Mesenchymal stem cell (in vitro differentiated cells and primary cell): ENCODE data around the gene CENPC.
A peak's percentile ranks its signal among the peaks of the same experiment; 100 is the strongest.

ENCODE experiments used
- DNase-seq: peaks from one replicate; pipeline ENCODE4 v3.0.0-alpha.2; 2013
- H2AFZ ChIP-seq: one replicate; pipeline ENCODE4 v1.6.1; 2013; ENCODE audit warnings: low read depth, mild to moderate bottlenecking, control low read depth, inconsistent platforms, low read length, moderate library complexity
- H2AK5ac ChIP-seq: 2 replicates; pipeline ENCODE4 v1.6.1; 2013; ENCODE audit warnings: low read length, moderate library complexity, mild to moderate bottlenecking, inconsistent platforms; ENCODE audit not compliant: severe bottlenecking
- H2BK120ac ChIP-seq: one replicate; pipeline ENCODE4 v1.6.1; 2013; ENCODE audit warnings: low read depth, mild to moderate bottlenecking, inconsistent platforms, low read length, moderate library complexity
- H2BK12ac ChIP-seq, 2 experiments: one replicate each; pipeline ENCODE4 v1.6.1; 2013; ENCODE audit warnings: inconsistent platforms in 2 of 2, low read length in 2 of 2, mild to moderate bottlenecking in 2 of 2, moderate library complexity in 2 of 2, control low read depth in 1 of 2
- H2BK15ac ChIP-seq: one replicate; pipeline ENCODE4 v1.6.1; 2013; ENCODE audit warnings: mild to moderate bottlenecking, low read depth, inconsistent platforms; ENCODE audit not compliant: poor library complexity, severe bottlenecking
- H2BK5ac ChIP-seq: 2 replicates; pipeline ENCODE4 v1.6.1; 2013; ENCODE audit warnings: low read depth, mild to moderate bottlenecking, low read length, control low read depth, inconsistent platforms; ENCODE audit not compliant: poor library complexity, severe bottlenecking
- H3K14ac ChIP-seq, 2 experiments: one replicate each; pipeline ENCODE4 v1.6.1; 2013; ENCODE audit warnings: inconsistent platforms in 2 of 2, low read length in 2 of 2, control low read depth in 1 of 2, mild to moderate bottlenecking in 1 of 2, moderate library complexity in 1 of 2
- H3K18ac ChIP-seq, 2 experiments: one replicate each; pipeline ENCODE4 v1.6.1; 2013; ENCODE audit warnings: inconsistent platforms in 2 of 2, low read length in 2 of 2, control low read depth in 1 of 2, low read depth in 1 of 2, mild to moderate bottlenecking in 1 of 2
- H3K23ac ChIP-seq, 2 experiments: one replicate each; pipeline ENCODE4 v1.6.1; 2013; ENCODE audit warnings: inconsistent platforms in 2 of 2, low read length in 2 of 2, mild to moderate bottlenecking in 2 of 2, moderate library complexity in 2 of 2, control low read depth in 1 of 2
- H3K27ac ChIP-seq: 2 replicates; pipeline ENCODE4 v1.5.1; 2013; ENCODE audit warnings: mild to moderate bottlenecking, moderate library complexity, low read length, control low read depth, inconsistent platforms; ENCODE audit not compliant: poor library complexity, severe bottlenecking
- H3K27me3 ChIP-seq, 2 experiments: 2 replicates each; pipeline versions ENCODE4 v1.6.1 to v1.7.0; 2013; ENCODE audit warnings: low read length in 2 of 2, mild to moderate bottlenecking in 2 of 2, moderate library complexity in 2 of 2, control low read depth in 1 of 2, inconsistent platforms in 1 of 2; ENCODE audit not compliant: control insufficient read depth in 1 of 2, insufficient read depth in 1 of 2
- H3K36me3 ChIP-seq, 2 experiments: 2 replicates each; pipeline versions ENCODE4 v1.6.1 to v1.7.0; 2013; ENCODE audit warnings: low read length in 2 of 2, control low read depth in 1 of 2, inconsistent platforms in 1 of 2, low read depth in 1 of 2, mild to moderate bottlenecking in 1 of 2; ENCODE audit not compliant: insufficient read depth in 2 of 2, control insufficient read depth in 1 of 2
- H3K4ac ChIP-seq, 2 experiments: one replicate each; pipeline ENCODE4 v1.6.1; 2013; ENCODE audit warnings: inconsistent platforms in 2 of 2, low read length in 2 of 2, mild to moderate bottlenecking in 2 of 2, moderate library complexity in 2 of 2, control low read depth in 1 of 2, low read depth in 1 of 2
- H3K4me1 ChIP-seq: 2 replicates; pipeline ENCODE4 v1.6.1; 2013; ENCODE audit warnings: low read depth, low read length, control low read depth; ENCODE audit not compliant: control insufficient read depth, insufficient read depth
- H3K4me2 ChIP-seq: 2 replicates; pipeline ENCODE4 v1.6.1; 2013; ENCODE audit warnings: low read length, mild to moderate bottlenecking, inconsistent platforms; ENCODE audit not compliant: poor library complexity, severe bottlenecking
- H3K4me3 ChIP-seq, 2 experiments: 2 replicates each; pipeline versions ENCODE4 v1.5.1 to v1.7.0; 2013; ENCODE audit warnings: low read length in 2 of 2, mild to moderate bottlenecking in 2 of 2, control low read depth in 1 of 2, low read depth in 1 of 2; ENCODE audit not compliant: insufficient read depth in 1 of 2
- H3K79me1 ChIP-seq: replicated peaks from 2 replicates; pipeline ENCODE4 v1.6.1; 2013; ENCODE audit warnings: mild to moderate bottlenecking, control low read depth, low read length, inconsistent platforms; ENCODE audit not compliant: poor library complexity, severe bottlenecking
- H3K9ac ChIP-seq: 2 replicates; pipeline ENCODE4 v1.7.0; 2013; ENCODE audit warnings: mild to moderate bottlenecking, low read length, moderate library complexity
- H3K9me3 ChIP-seq: 2 replicates; pipeline ENCODE4 v1.7.0; 2013; ENCODE audit warnings: mild to moderate bottlenecking, low read length; ENCODE audit not compliant: control insufficient read depth
- H4K8ac ChIP-seq: one replicate; pipeline ENCODE4 v1.6.1; 2013; ENCODE audit warnings: inconsistent platforms, mild to moderate bottlenecking, low read length, moderate library complexity
- H4K91ac ChIP-seq: one replicate; pipeline ENCODE4 v1.6.1; 2013; ENCODE audit warnings: mild to moderate bottlenecking, low read length, inconsistent platforms
- WGBS: methylation state at CpG from one replicate; pipeline ENCODE4 v1.1.7; 2013; ENCODE audit warnings: mixed read lengths; 5-methylcytosine and 5-hydroxymethylcytosine counted together

Gene CENPC

GRCh38 chr4:67521506-67521905 is 23.8 kb downstream of the CENPC start:
- Histone ChIP-seq H3K14ac (no peak overlapping the region), H3K18ac (no peak overlapping the region), H2BK120ac (no peak overlapping the region), H3K4me3 (no peak overlapping the region), H4K91ac (no peak overlapping the region), H3K27me3 (no peaks in the 10 kb centered on the region), H3K4me1 (no peaks in the 10 kb centered on the region), H3K23ac (no peak overlapping the region), H3K4me2 (no peak overlapping the region), H3K79me1 (peaks cover 18% of the 10 kb centered on the region), H4K8ac (no peak overlapping the region), H2BK12ac (no peak overlapping the region), H2BK15ac (no peak overlapping the region), H3K27ac (no peak overlapping the region), H3K9me3 (no peaks in the 10 kb centered on the region), H2AK5ac (no peak overlapping the region), H3K36me3 (peaks cover 6 to 45% of the 10 kb centered on the region in 2 experiments), H2BK5ac (no peak overlapping the region), H3K9ac (no peak overlapping the region), H3K4ac (no peak overlapping the region), H2AFZ (no peak overlapping the region)
- no CpG with 5 or more reads among the region's 1 CpG for WGBS
- peak; percentile 5 for DNase-seq

- Histone ChIP-seq H3K4me3 (no peak overlapping the region), H3K27me3 (no peaks in the 10 kb centered on the region), H3K4ac (no peak overlapping the region), H3K4me1 (no peaks in the 10 kb centered on the region), H4K91ac (no peak overlapping the region), H3K18ac (no peak overlapping the region), H2BK5ac (no peak overlapping the region), H3K9ac (no peak overlapping the region), H3K79me1 (peaks cover 17% of the 10 kb centered on the region), H3K9me3 (no peaks in the 10 kb centered on the region), H3K4me2 (no peak overlapping the region), H3K23ac (peak overlapping the region in 1 of 2 experiments; percentile 5), H3K14ac (no peak overlapping the region), H2AK5ac (no peak overlapping the region), H3K27ac (no peak overlapping the region), H4K8ac (no peak overlapping the region), H2AFZ (no peak overlapping the region), H2BK12ac (no peak overlapping the region), H3K36me3 (peaks cover 6 to 54% of the 10 kb centered on the region in 2 experiments), H2BK15ac (no peak overlapping the region), H2BK120ac (no peak overlapping the region)
- WGBS: 96% methylated on average over 5 of the region's 5 CpGs
- DNase-seq: no peak
These were observed 25.2 kb downstream of the CENPC start for GRCh38 chr4:67520141-67520540.

- Histone ChIP-seq H3K4ac (no peak overlapping the region), H3K4me2 (no peak overlapping the region), H3K14ac (no peak overlapping the region), H3K4me3 (no peak overlapping the region), H3K4me1 (no peaks in the 10 kb centered on the region), H4K91ac (no peak overlapping the region), H2BK15ac (no peak overlapping the region), H2BK5ac (no peak overlapping the region), H3K9me3 (no peaks in the 10 kb centered on the region), H3K27me3 (no peaks in the 10 kb centered on the region), H3K79me1 (peaks cover 16% of the 10 kb centered on the region), H2BK12ac (no peak overlapping the region), H3K27ac (no peak overlapping the region), H2AK5ac (no peak overlapping the region), H2AFZ (no peak overlapping the region), H3K18ac (no peak overlapping the region), H4K8ac (no peak overlapping the region), H3K36me3 (peaks cover 5 to 86% of the 10 kb centered on the region in 2 experiments), H3K23ac (no peak overlapping the region), H3K9ac (no peak overlapping the region), H2BK120ac (no peak overlapping the region)
- WGBS: 97% methylated on average over 2 of the region's 3 CpGs
- no peak for DNase-seq
These were observed 32.8 kb downstream of the CENPC start for GRCh38 chr4:67512501-67512900.

- Histone ChIP-seq H3K27ac (no peak overlapping the region), H3K4me3 (no peak overlapping the region), H3K18ac (no peak overlapping the region), H3K4ac (no peak overlapping the region), H2BK5ac (no peak overlapping the region), H3K9me3 (no peaks in the 10 kb centered on the region), H3K4me1 (no peaks in the 10 kb centered on the region), H2AK5ac (no peak overlapping the region), H3K36me3 (peaks cover 0 to 60% of the 10 kb centered on the region in 2 experiments), H2AFZ (no peak overlapping the region), H4K8ac (no peak overlapping the region), H2BK120ac (no peak overlapping the region), H2BK15ac (no peak overlapping the region), H2BK12ac (no peak overlapping the region), H3K14ac (no peak overlapping the region), H4K91ac (no peak overlapping the region), H3K9ac (no peak overlapping the region), H3K4me2 (no peak overlapping the region), H3K27me3 (no peaks in the 10 kb centered on the region), H3K23ac (no peak overlapping the region), H3K79me1 (peaks cover 18% of the 10 kb centered on the region)
- WGBS: 97% methylated on average over 2 of the region's 2 CpGs
- no peak for DNase-seq
These were observed 44.9 kb downstream of the CENPC start for GRCh38 chr4:67500373-67500772.
